Natural killer cell (primary cell): Measurements from ENCODE around the gene MRPL20. TPM values are rescaled to one million over a fixed set of nuclear protein-coding genes. Genes with fewer than 3 reads are reported as not detected.

Experiments used
- ATAC-seq, 3 donors: fragments of 150-1000 bp in 2 of 3; fragments of 200-7000 bp in 1 of 3; cut with Tn5 transposase; 1 replicate in 1 of 3; 2 replicates in 2 of 3; pipeline ENCODE4 v1.10.0; 2021; ENCODE audit warnings: mild to moderate bottlenecking in 2 of 3, moderate library complexity in 2 of 3
- DNase-seq, 2 donors: peaks; one replicate each; pipeline versions ENCODE4 v3.0.0 to v3.0.0-alpha.2; 2013 to 2021; ENCODE audit warnings: mixed read lengths in 1 of 2
- H3K27ac ChIP-seq: one replicate; pipeline ENCODE4 v1.5.1; 2013; ENCODE audit warnings: mild to moderate bottlenecking, low read length
- H3K27me3 ChIP-seq: one replicate; pipeline ENCODE4 v1.6.1; 2013; ENCODE audit warnings: low read length; ENCODE audit not compliant: control insufficient read depth, insufficient read depth
- H3K36me3 ChIP-seq: one replicate; pipeline ENCODE4 v1.6.1; 2013; ENCODE audit warnings: low read length; ENCODE audit not compliant: control insufficient read depth, insufficient read depth
- H3K4me1 ChIP-seq: one replicate; pipeline ENCODE4 v1.6.1; 2013; ENCODE audit warnings: low read length; ENCODE audit not compliant: control insufficient read depth, insufficient read depth
- H3K4me3 ChIP-seq: one replicate; pipeline ENCODE4 v1.5.1; 2013; ENCODE audit warnings: low read length
- H3K9me3 ChIP-seq: one replicate; pipeline ENCODE4 v1.6.1; 2013; ENCODE audit warnings: low read length; ENCODE audit not compliant: control insufficient read depth, insufficient read depth
- H3K27ac Mint-ChIP-seq, 2 donors: one replicate each; pipeline ENCODE4 v1.8.0; 2022; ENCODE audit warnings: mild to moderate bottlenecking in 2 of 2, mixed read lengths in 2 of 2, moderate library complexity in 1 of 2
- H3K27me3 Mint-ChIP-seq, 2 donors: one replicate each; pipeline ENCODE4 v1.8.0; 2022; ENCODE audit warnings: low read depth in 2 of 2, mixed read lengths in 2 of 2
- H3K36me3 Mint-ChIP-seq: one replicate; pipeline ENCODE4 v1.8.0; 2022; ENCODE audit warnings: mixed read lengths
- H3K4me1 Mint-ChIP-seq, 2 donors: one replicate each; pipeline ENCODE4 v1.8.0; 2022; ENCODE audit warnings: mixed read lengths in 2 of 2
- H3K4me3 Mint-ChIP-seq: one replicate; pipeline ENCODE4 v1.8.0; 2022; ENCODE audit warnings: mild to moderate bottlenecking, moderate library complexity, mixed read lengths
- H3K9me3 Mint-ChIP-seq, 2 donors: one replicate each; pipeline ENCODE4 v1.8.0; 2022; ENCODE audit warnings: mixed read lengths in 2 of 2
- WGBS: methylation state at CpG from one replicate; pipeline ENCODE4 v1.1.7; 2013; ENCODE audit warnings: missing lambda C conversion rate; ENCODE audit not compliant: insufficient coverage; 5-methylcytosine and 5-hydroxymethylcytosine counted together
- intact Hi-C: fragments of 100-400 bp; cut with micrococcal nuclease; formaldehyde crosslinking; loops from one replicate; pipeline ENCODE4 v1.14.2; 2022
- total RNA-seq, 4 donors: library from RNA; stranded (reverse); fragments of 120-200 nt in 1 of 4; gene quantifications; one replicate each; pipeline versions ENCODE4 v1.2.3 to v1.2.4, GENCODE V29; 2013 to 2022
- TF ChIP-seq, protein P1 (sequence below): fragments of 200-600 bp; IDR thresholded peaks from one replicate; pipeline ENCODE4 v1.8.0; 2022; ENCODE audit warnings: antibody characterized with exemption

The MRPL20 gene
- total RNA-seq, 3 donors from 2014 or later (not counting 1 experiment from before 2014, with no cell fraction given) = 90.9 to 111 (median 92.7) TPM

DNA sequence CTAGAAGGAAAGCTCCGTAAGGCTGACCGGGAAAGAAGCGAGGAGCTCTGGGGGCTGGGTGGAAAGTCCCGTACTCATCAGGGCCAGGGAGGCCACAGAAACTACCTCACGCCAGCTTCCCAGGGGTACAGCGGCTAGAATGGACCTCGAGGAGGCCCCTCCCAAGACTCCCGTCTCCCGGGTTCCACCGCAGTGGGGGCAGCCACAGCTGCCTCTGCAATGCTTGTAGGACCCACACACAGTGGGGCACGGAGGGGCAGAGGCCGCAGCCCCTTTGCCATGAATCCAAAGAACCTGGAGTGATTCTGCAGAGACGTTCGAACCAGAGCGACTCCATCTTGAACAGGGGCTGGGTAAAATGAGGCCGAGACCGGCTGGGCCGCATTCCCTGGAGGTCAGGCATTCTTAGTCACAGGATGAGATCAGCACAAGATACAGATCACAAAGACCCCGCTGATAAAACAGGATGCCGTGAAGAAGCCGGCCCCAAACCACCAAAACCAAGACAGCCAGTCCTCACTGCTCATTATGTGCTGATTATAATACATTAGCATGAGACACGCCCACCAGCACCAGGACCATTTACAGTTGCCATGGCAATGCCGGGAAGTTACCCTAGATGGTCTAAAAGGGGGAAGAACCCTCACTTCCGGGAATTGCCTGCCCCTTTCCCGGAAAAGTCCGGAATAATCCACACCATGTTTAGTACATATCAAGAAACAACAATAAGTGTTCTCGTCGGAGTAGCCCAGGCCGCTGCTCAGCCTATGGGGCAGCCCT is 15.6 kb upstream of the MRPL20 start:
- H3K27me3 ChIP-seq = no peaks in the 10 kb centered on the region
- H3K36me3 Mint-ChIP-seq = no peaks in the 10 kb centered on the region
- no peak for DNase-seq

GRCh38 chr1:1421907-1422464 is 14.9 kb upstream of the MRPL20 start:
- Histone ChIP-seq H3K9me3 (no peaks in the 10 kb centered on the region), H3K27me3 (no peaks in the 10 kb centered on the region), H3K4me1 (no peaks in the 10 kb centered on the region), H3K4me3 (no peak overlapping the region), H3K27ac (no peak overlapping the region), H3K36me3 (no peaks in the 10 kb centered on the region)
- WGBS = 83% methylated on average over 7 of the region's 7 CpGs
- Mint-ChIP-seq H3K27me3 (peaks cover 14 to 30% of the 10 kb centered on the region in 2 donors), H3K4me1 (no peaks in the 10 kb centered on the region), H3K27ac (no peak overlapping the region), H3K4me3 (no peak overlapping the region), H3K9me3 (no peaks in the 10 kb centered on the region), H3K36me3 (no peaks in the 10 kb centered on the region)
- no peak for DNase-seq
- TF ChIP-seq, protein P1, sequence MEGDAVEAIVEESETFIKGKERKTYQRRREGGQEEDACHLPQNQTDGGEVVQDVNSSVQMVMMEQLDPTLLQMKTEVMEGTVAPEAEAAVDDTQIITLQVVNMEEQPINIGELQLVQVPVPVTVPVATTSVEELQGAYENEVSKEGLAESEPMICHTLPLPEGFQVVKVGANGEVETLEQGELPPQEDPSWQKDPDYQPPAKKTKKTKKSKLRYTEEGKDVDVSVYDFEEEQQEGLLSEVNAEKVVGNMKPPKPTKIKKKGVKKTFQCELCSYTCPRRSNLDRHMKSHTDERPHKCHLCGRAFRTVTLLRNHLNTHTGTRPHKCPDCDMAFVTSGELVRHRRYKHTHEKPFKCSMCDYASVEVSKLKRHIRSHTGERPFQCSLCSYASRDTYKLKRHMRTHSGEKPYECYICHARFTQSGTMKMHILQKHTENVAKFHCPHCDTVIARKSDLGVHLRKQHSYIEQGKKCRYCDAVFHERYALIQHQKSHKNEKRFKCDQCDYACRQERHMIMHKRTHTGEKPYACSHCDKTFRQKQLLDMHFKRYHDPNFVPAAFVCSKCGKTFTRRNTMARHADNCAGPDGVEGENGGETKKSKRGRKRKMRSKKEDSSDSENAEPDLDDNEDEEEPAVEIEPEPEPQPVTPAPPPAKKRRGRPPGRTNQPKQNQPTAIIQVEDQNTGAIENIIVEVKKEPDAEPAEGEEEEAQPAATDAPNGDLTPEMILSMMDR = no peak
- no peak for ATAC-seq
- intact Hi-C loops = no loop called here

More for the DNA sequence above, 15.6 kb upstream of the MRPL20 start:
- Mint-ChIP-seq H3K4me3 (no peak overlapping the region), H3K27me3 (peaks cover 11 to 27% of the 10 kb centered on the region in 2 donors), H3K4me1 (no peaks in the 10 kb centered on the region), H3K9me3 (no peaks in the 10 kb centered on the region), H3K27ac (no peak overlapping the region)
- no peak overlapping the region for H3K27ac ChIP-seq
- ATAC-seq = no peak
- TF ChIP-seq, protein P1 = no peak
- H3K4me1 ChIP-seq = no peaks in the 10 kb centered on the region
- no peak overlapping the region for H3K4me3 ChIP-seq
- H3K36me3 ChIP-seq = no peaks in the 10 kb centered on the region
- 69% methylated on average over 29 of the region's 29 CpGs for WGBS
- intact Hi-C loops = no loop called here
- H3K9me3 ChIP-seq = no peaks in the 10 kb centered on the region

GRCh38 chr1:1421147-1421906 is 14.2 kb upstream of the MRPL20 start, which contains the start of gene ANKRD65:
ANKRD65 (minus strand) TSS chr1:1421276; CDS start chr1:1421005, 271 bp downstream.
- Histone ChIP-seq H3K4me1 (no peaks in the 10 kb centered on the region), H3K27ac (no peak within 1 kb of the TSS), H3K4me3 (no peak within 1 kb of the TSS), H3K27me3 (no peaks in the 10 kb centered on the region), H3K36me3 (no peaks in the 10 kb centered on the region), H3K9me3 (no peaks in the 10 kb centered on the region)
- Mint-ChIP-seq H3K36me3 (no peaks in the 10 kb centered on the region), H3K27me3 (peaks cover 14 to 29% of the 10 kb centered on the region in 2 donors), H3K4me1 (no peaks in the 10 kb centered on the region), H3K4me3 (no peak within 1 kb of the TSS), H3K9me3 (no peaks in the 10 kb centered on the region), H3K27ac (no peak within 1 kb of the TSS)
- TF ChIP-seq, protein P1 = no peak
- intact Hi-C loops = no loop called here
- WGBS = 87% methylated on average over 18 of the region's 18 CpGs
- ATAC-seq (no peak), DNase-seq (no peak)
